SK-N-SH (cell line): ENCODE results near the gene CHDH. TPM values are rescaled to one million over a fixed set of nuclear protein-coding genes. Genes with fewer than 3 reads are reported as not detected.

Experiments used
- CTCF ChIA-PET: fragments of 300-600, 350-600 bp; formaldehyde crosslinking; extraction: SDS; loops from one replicate; lab custom pipeline; 2021; lab: Yijun Ruan, JAX
- POLR2A ChIA-PET: fragments of 350-600 bp; sonication (Branson Sonifier 250); formaldehyde crosslinking; extraction: SDS; loops from one replicate; lab custom pipeline; 2020; ENCODE audit warnings: antibody characterized with exemption, inconsistent platforms; lab: Yijun Ruan, JAX
- DNase-seq: peaks from one replicate; pipeline ENCODE4 v3.0.0; 2012
- H2AFZ ChIP-seq: fragments of 200-600 bp; sonication (generic); 2 replicates; pipeline ENCODE4 v1.8.1; 2016; ENCODE audit warnings: antibody characterized with exemption, mild to moderate bottlenecking, low read depth
- H3F3A ChIP-seq: fragments of 200-600 bp; sonication (generic); replicated peaks from 2 replicates; pipeline ENCODE3; 2016; ENCODE audit warnings: antibody characterized with exemption, mild to moderate bottlenecking; ENCODE audit not compliant: insufficient read depth
- H3K27ac ChIP-seq, 2 experiments: fragments of 200-500 bp in 1 of 2; fragments of 200-600 bp in 1 of 2; sonication (Bioruptor generic) in 1 of 2; sonication (generic), shearing (Covaris generic) in 1 of 2; 2 replicates each; pipeline versions ENCODE4 v1.5.1 to v1.6.1; 2014 to 2016; ENCODE audit warnings: low read depth in 2 of 2, inconsistent platforms in 1 of 2, low read length in 1 of 2, mild to moderate bottlenecking in 1 of 2, mixed read lengths in 1 of 2
- H3K27me3 ChIP-seq: fragments of 200-600 bp; sonication (generic), shearing (Covaris generic); 2 replicates; pipeline ENCODE4 v1.6.1; 2016; ENCODE audit warnings: mixed run types; ENCODE audit not compliant: insufficient read depth
- H3K36me3 ChIP-seq, 2 experiments: fragments of 200-500 bp in 1 of 2; fragments of 200-600 bp in 1 of 2; sonication (Bioruptor generic) in 1 of 2; sonication (generic) in 1 of 2; replicated peaks in 1 of 2; 2 replicates each; pipeline versions ENCODE3 to v1.5.1; 2014 to 2016; ENCODE audit warnings: low read length in 1 of 2, mild to moderate bottlenecking in 1 of 2; ENCODE audit not compliant: insufficient read depth in 2 of 2, control insufficient read depth in 1 of 2
- H3K4me1 ChIP-seq, 2 experiments: fragments of 200-500 bp in 1 of 2; fragments of 200-600 bp in 1 of 2; sonication (Bioruptor generic) in 1 of 2; sonication (generic), shearing (Covaris generic) in 1 of 2; 2 replicates each; pipeline versions ENCODE4 v1.5.1 to v1.6.1; 2014 to 2016; ENCODE audit warnings: low read depth in 1 of 2, low read length in 1 of 2, mixed run types in 1 of 2; ENCODE audit not compliant: insufficient read depth in 2 of 2, control insufficient read depth in 1 of 2
- H3K4me2 ChIP-seq: fragments of 200-600 bp; sonication (generic), shearing (Covaris generic); 2 replicates; pipeline ENCODE4 v1.6.1; 2017; ENCODE audit warnings: mixed run types
- H3K4me3 ChIP-seq, 2 experiments: fragments of 200-500 bp in 1 of 2; fragments of 200-600 bp in 1 of 2; sonication (Bioruptor generic) in 1 of 2; sonication (generic), shearing (Covaris generic) in 1 of 2; 2 replicates each; pipeline versions ENCODE4 v1.5.1 to v1.8.1; 2014 to 2016; ENCODE audit warnings: low read depth in 2 of 2, inconsistent platforms in 1 of 2, low read length in 1 of 2, mild to moderate bottlenecking in 1 of 2, mixed read lengths in 1 of 2, moderate library complexity in 1 of 2
- H3K79me2 ChIP-seq: fragments of 200-600 bp; sonication (generic); 2 replicates; pipeline ENCODE4 v1.8.1; 2017; ENCODE audit warnings: mild to moderate bottlenecking; ENCODE audit not compliant: insufficient read depth
- H3K9ac ChIP-seq: fragments of 200-600 bp; sonication (generic); 2 replicates; pipeline ENCODE4 v1.6.1; 2017; ENCODE audit warnings: mixed run types
- H3K9me2 ChIP-seq: fragments of 200-600 bp; sonication (generic); 2 replicates; pipeline ENCODE4 v1.6.1; 2017; ENCODE audit warnings: mixed run types
- H3K9me3 ChIP-seq: fragments of 200-600 bp; sonication (generic); 2 replicates; pipeline ENCODE4 v1.6.1; 2017; ENCODE audit warnings: mixed run types, mild to moderate bottlenecking, moderate library complexity
- H4K20me1 ChIP-seq: fragments of 200-600 bp; sonication (generic); 2 replicates; pipeline ENCODE4 v1.6.1; 2017; ENCODE audit warnings: mild to moderate bottlenecking, mixed run types; ENCODE audit not compliant: insufficient read depth
- CHD2 ChIP-seq: fragments of 150-350 bp; IDR thresholded peaks from 2 replicates; pipeline ENCODE4 v1.6.1; 2018; ENCODE audit warnings: low read length; ENCODE audit not compliant: partially characterized antibody
- FOSL2 ChIP-seq: IDR thresholded peaks from 2 replicates; pipeline ENCODE4 v1.4.0; 2012; ENCODE audit warnings: low read depth, mild to moderate bottlenecking, moderate library complexity, borderline replicate concordance
- FOXM1 ChIP-seq: IDR thresholded peaks from 2 replicates; pipeline ENCODE4 v1.4.0; 2012; ENCODE audit warnings: low read depth, mild to moderate bottlenecking
- GABPA ChIP-seq: IDR thresholded peaks from 2 replicates; pipeline ENCODE4 v1.4.0; 2012; ENCODE audit warnings: low read depth, mild to moderate bottlenecking
- GATA2 ChIP-seq: sonication (generic); formaldehyde crosslinking; IDR thresholded peaks from 2 replicates; pipeline ENCODE4 v1.5.0; 2020; ENCODE audit warnings: mild to moderate bottlenecking, missing genetic modification reagents
- JUND ChIP-seq: IDR thresholded peaks from 2 replicates; pipeline ENCODE4 v1.4.0; 2012
- MXI1 ChIP-seq: IDR thresholded peaks from 2 replicates; pipeline ENCODE4 v1.6.1; 2012; ENCODE audit warnings: mild to moderate bottlenecking, low read depth, low read length, improper control_type of control experiment
- POLR2AphosphoS5 ChIP-seq: IDR thresholded peaks from 2 replicates; pipeline ENCODE4 v1.6.1; 2012; ENCODE audit warnings: low read depth, low read length
- RFX5 ChIP-seq: IDR thresholded peaks from 2 replicates; pipeline ENCODE4 v1.6.1; 2012; ENCODE audit warnings: mild to moderate bottlenecking, improper control_type of control experiment, low read length
- RXRA ChIP-seq: IDR thresholded peaks from 2 replicates; pipeline ENCODE4 v1.4.0; 2012; ENCODE audit warnings: low read depth, mild to moderate bottlenecking, borderline replicate concordance
- TAF1 ChIP-seq: IDR thresholded peaks from 2 replicates; pipeline ENCODE4 v1.6.1; 2012; ENCODE audit warnings: low read depth, mild to moderate bottlenecking, low read length, moderate library complexity, borderline replicate concordance
- TCF12 ChIP-seq: IDR thresholded peaks from 2 replicates; pipeline ENCODE4 v1.4.0; 2012
- TEAD4 ChIP-seq: IDR thresholded peaks from 2 replicates; pipeline ENCODE4 v1.4.0; 2012; ENCODE audit warnings: mild to moderate bottlenecking, borderline replicate concordance; ENCODE audit not compliant: insufficient read depth
- YY1 ChIP-seq: IDR thresholded peaks from 2 replicates; pipeline ENCODE4 v1.4.0; 2012; ENCODE audit warnings: low read depth, mild to moderate bottlenecking
- WGBS: methylation state at CpG from one replicate; pipeline ENCODE4 v1.1.6; 2017; ENCODE audit warnings: low lambda C conversion rate; 5-methylcytosine and 5-hydroxymethylcytosine counted together
- polyA plus RNA-seq, 3 experiments: library from polyadenylated mRNA; depleted of rRNA; stranded (reverse); fragments of >200 nt; gene quantifications; 2 replicates each; pipeline ENCODE4 v1.2.3, GENCODE V29; 2012
- TF ChIP-seq, protein P1 (sequence below): IDR thresholded peaks from 2 replicates; pipeline ENCODE4 v1.6.1; 2012; ENCODE audit warnings: mild to moderate bottlenecking, low read depth, low read length, moderate library complexity
- TF ChIP-seq, protein P2 (sequence below): IDR thresholded peaks from 2 replicates; pipeline ENCODE4 v1.4.0; 2012; ENCODE audit warnings: low read depth, borderline replicate concordance
- TF ChIP-seq, protein P3 (sequence below): IDR thresholded peaks from 2 replicates; pipeline ENCODE4; 2012
- TF ChIP-seq, protein P4 (sequence below): IDR thresholded peaks from 2 replicates; pipeline ENCODE4 v1.4.0; 2012; ENCODE audit warnings: low read depth
- TF ChIP-seq, protein P5 (sequence below): IDR thresholded peaks from 2 replicates; pipeline ENCODE4 v1.4.0; 2012; ENCODE audit warnings: low read depth, borderline replicate concordance

The CHDH gene
- polyA plus RNA-seq, 1 of the 3 experiments (the other 2 are of a cell fraction), result 0.33 TPM

DNA sequence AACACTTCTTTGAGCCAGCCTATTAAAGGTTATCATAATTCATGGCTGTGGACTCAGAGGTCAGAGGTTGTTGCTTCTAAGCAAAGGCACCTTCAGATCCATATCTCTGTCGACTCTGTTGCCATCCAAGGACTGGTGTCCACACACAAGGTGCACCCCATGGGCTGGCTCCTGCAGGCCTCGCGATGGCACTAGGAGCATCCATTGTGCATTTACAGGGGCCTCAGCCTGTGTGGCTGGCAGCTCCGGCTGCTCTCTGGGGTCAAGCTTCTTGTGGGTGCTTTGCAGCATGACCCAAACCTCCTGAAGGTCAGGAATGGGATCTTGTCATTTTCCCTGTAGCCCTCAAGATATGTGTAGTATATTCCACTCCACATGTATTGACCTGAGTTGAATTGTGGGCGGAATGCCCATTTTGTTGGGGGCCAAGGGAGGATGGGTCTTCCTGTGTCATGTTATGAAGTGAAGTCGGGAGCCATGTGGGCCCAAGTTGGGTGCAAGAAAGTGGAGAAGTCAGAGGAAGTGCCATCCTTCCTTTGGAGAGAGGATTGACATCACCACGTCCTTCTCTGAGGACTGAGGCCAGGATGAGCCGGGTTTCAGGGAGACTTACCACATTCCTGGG lies 43.9 kb downstream of the CHDH start:
- no peaks in the 10 kb centered on the region for H3K36me3 ChIP-seq

More for the DNA sequence above, 43.9 kb downstream of the CHDH start:
- H3K9me3 ChIP-seq, result no peaks in the 10 kb centered on the region
- H3F3A ChIP-seq, result no peaks in the 10 kb centered on the region
- H2AFZ ChIP-seq, result no peak overlapping the region
- CTCF ChIA-PET, result no interaction called here
- TF ChIP-seq, protein P1, sequence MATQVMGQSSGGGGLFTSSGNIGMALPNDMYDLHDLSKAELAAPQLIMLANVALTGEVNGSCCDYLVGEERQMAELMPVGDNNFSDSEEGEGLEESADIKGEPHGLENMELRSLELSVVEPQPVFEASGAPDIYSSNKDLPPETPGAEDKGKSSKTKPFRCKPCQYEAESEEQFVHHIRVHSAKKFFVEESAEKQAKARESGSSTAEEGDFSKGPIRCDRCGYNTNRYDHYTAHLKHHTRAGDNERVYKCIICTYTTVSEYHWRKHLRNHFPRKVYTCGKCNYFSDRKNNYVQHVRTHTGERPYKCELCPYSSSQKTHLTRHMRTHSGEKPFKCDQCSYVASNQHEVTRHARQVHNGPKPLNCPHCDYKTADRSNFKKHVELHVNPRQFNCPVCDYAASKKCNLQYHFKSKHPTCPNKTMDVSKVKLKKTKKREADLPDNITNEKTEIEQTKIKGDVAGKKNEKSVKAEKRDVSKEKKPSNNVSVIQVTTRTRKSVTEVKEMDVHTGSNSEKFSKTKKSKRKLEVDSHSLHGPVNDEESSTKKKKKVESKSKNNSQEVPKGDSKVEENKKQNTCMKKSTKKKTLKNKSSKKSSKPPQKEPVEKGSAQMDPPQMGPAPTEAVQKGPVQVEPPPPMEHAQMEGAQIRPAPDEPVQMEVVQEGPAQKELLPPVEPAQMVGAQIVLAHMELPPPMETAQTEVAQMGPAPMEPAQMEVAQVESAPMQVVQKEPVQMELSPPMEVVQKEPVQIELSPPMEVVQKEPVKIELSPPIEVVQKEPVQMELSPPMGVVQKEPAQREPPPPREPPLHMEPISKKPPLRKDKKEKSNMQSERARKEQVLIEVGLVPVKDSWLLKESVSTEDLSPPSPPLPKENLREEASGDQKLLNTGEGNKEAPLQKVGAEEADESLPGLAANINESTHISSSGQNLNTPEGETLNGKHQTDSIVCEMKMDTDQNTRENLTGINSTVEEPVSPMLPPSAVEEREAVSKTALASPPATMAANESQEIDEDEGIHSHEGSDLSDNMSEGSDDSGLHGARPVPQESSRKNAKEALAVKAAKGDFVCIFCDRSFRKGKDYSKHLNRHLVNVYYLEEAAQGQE, result no peak
- TF ChIP-seq GATA2 (CRISPR knock-in tag) (no peak), POLR2AphosphoS5 (no peak), RXRA (no peak), RFX5 (no peak), YY1 (no peak), TAF1 (no peak), GABPA (no peak), FOXM1 (no peak), JUND (no peak), TEAD4 (no peak), FOSL2 (no peak), MXI1 (no peak), CHD2 (no peak), TCF12 (no peak)
- TF ChIP-seq, protein P2, sequence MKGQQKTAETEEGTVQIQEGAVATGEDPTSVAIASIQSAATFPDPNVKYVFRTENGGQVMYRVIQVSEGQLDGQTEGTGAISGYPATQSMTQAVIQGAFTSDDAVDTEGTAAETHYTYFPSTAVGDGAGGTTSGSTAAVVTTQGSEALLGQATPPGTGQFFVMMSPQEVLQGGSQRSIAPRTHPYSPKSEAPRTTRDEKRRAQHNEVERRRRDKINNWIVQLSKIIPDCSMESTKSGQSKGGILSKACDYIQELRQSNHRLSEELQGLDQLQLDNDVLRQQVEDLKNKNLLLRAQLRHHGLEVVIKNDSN, result no peak
- TF ChIP-seq, protein P3, sequence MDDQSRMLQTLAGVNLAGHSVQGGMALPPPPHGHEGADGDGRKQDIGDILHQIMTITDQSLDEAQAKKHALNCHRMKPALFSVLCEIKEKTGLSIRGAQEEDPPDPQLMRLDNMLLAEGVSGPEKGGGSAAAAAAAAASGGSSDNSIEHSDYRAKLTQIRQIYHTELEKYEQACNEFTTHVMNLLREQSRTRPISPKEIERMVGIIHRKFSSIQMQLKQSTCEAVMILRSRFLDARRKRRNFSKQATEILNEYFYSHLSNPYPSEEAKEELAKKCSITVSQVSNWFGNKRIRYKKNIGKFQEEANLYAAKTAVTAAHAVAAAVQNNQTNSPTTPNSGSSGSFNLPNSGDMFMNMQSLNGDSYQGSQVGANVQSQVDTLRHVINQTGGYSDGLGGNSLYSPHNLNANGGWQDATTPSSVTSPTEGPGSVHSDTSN, result no peak
- TF ChIP-seq, protein P4, sequence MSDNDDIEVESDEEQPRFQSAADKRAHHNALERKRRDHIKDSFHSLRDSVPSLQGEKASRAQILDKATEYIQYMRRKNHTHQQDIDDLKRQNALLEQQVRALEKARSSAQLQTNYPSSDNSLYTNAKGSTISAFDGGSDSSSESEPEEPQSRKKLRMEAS, result no peak
- TF ChIP-seq, protein P5, sequence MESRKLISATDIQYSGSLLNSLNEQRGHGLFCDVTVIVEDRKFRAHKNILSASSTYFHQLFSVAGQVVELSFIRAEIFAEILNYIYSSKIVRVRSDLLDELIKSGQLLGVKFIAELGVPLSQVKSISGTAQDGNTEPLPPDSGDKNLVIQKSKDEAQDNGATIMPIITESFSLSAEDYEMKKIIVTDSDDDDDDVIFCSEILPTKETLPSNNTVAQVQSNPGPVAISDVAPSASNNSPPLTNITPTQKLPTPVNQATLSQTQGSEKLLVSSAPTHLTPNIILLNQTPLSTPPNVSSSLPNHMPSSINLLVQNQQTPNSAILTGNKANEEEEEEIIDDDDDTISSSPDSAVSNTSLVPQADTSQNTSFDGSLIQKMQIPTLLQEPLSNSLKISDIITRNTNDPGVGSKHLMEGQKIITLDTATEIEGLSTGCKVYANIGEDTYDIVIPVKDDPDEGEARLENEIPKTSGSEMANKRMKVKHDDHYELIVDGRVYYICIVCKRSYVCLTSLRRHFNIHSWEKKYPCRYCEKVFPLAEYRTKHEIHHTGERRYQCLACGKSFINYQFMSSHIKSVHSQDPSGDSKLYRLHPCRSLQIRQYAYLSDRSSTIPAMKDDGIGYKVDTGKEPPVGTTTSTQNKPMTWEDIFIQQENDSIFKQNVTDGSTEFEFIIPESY, result no peak
- H3K79me2 ChIP-seq, result no peaks in the 10 kb centered on the region
- H3K4me3 ChIP-seq, result no peak overlapping the region
- no peak for DNase-seq
- peaks cover 18 to 31% of the 10 kb centered on the region in 2 experiments; a peak in 3 of 4 replicates for H3K4me1 ChIP-seq
- no peak overlapping the region for H3K27ac ChIP-seq
- H3K9me2 ChIP-seq, result no peaks in the 10 kb centered on the region
- no peaks in the 10 kb centered on the region for H3K27me3 ChIP-seq
- no peak overlapping the region for H3K4me2 ChIP-seq
- POLR2A ChIA-PET, result no interaction called here
- H4K20me1 ChIP-seq, result no peaks in the 10 kb centered on the region
- 55% methylated on average over 5 of the region's 8 CpGs for WGBS
- H3K9ac ChIP-seq, result no peak overlapping the region
